Measurements from ENCODE around the gene CEP170.
"Not testable (repeated sequence)": the region's sequence is repeated elsewhere in the genome, so short reads cannot be mapped to it uniquely, and the experiment has no call there.

The CEP170 gene

DNA sequence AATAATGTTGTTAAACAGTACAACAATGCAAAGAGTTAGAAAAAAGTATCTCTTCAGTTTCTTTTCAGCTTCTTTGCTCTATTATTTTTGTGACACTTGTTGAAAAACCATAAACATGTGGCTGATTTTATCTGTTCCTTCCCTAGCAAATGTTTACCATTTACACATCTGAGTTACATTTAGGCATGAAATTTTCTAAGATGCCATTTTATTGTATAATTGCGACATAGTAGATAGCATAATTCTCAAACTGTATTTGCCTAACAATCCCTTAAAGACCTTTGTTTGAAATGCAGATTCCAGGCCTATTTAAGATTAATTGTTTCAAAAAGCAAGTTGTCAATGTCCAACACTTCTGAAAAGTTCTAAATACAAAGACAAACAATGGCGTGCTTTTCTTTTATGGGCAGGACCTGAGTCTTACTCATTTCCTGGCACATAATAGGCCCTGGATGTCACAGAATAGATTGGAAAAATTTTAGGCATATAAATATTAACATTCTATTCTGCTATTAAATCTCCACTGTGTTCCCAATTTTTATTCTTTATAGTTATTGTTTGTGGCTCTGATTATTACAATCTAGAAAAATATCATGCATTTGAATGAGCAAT lies 81.2 kb downstream of the CEP170 start:
- not testable (repeated sequence) for DNase-seq (ENCODE audit: low read depth in 2 of 2)

DNA sequence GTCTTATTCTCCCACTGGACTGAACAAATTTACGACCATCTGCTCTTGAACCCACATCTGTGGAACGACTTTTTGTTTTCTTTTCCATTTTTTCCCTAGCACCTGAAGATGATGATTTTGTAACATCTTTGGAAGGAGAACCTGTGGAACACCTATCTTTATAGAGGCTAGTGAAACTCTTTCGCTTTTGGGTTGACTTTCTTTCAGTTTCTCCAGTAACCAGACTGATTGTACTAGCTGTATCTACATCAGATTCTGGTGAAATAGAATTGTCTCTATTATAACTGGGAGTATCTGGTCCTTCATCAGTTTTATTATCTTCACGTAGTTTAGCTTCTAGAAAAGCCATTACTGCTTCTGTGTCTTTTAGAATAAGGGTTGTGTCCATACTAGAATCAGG lies 90.2 kb downstream of the CEP170 start:
- not testable (repeated sequence) for DNase-seq (ENCODE audit: low read depth in 2 of 2)

DNA sequence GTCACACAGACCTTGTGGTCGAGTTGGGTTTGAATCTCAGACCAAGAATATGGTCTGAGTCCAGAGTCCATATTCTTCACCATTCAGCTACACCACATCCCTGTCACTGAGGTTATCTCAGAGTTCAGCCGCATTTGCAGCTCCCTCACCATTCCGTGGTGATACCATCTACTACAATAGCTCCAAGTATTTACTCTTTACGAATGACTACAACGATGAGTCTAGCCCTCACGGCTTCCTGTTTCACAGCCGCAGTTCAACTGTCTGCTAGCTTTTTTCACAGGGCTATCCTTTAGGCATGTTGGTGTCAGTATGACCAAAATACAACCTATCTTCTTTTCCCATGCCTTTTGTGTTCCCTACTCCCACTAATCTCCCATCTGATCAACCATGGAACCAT lies 104.2 kb downstream of the CEP170 start:
- DNase-seq (ENCODE audit: low read depth in 2 of 2) = not testable (repeated sequence)

DNA sequence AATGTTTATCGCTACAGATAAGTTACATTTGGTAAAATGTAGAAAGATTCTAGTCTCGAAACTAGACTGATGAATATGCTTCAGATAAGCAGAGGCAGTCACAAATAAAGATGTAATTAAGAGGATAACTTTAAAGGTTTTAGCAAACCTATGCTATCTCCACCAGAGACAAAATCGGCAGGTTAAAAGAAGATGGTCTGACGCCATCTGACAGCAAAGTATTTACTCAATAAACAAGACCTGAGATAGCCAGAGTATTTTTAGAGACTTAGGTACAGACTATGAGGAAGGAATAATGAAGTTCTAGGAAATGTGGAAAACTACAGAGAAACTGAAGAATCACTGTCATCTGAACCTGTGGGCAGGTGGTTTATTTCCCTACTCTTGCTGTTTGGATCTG lies 106.0 kb downstream of the CEP170 start:
- not testable (repeated sequence) for DNase-seq (ENCODE audit: low read depth in 2 of 2)

DNA sequence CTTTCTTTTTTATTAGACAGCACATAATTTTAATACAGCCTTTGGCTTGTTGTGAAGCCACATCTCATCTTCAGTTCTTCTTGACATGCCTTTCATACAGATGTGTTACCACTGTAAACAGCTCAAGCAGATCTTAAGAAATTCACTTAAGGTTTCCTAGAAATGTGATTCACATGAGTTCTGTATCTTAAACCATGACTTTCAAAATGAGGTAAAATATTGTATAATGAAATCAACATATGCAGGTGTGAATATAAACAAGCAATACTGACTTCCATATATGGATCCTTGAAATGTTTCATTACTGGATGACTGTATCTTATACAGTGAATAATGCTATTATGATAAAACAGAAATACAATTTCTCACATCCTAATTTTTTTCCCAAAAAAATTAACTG lies 107.7 kb downstream of the CEP170 start:
- not testable (repeated sequence) for DNase-seq (ENCODE audit: low read depth in 2 of 2)

DNA sequence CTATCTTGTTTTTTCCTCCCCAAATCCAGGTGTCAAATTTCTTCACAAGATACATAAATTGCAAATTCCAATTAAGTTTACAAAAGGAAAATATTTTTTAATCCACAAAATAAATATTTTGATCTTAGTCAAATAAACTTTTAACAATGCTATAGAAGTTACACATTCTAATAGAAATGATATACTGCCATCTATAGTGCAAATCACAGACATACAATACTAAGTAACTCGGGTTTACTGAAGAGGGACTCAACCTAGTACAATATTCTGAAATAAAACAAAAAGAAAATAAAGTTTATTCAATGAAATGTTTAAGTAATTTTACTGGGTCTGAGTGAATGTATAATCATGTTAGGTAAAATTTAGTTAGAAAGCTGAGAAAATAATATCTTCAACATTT lies 114.6 kb downstream of the CEP170 start:
- not testable (repeated sequence) for DNase-seq (ENCODE audit: low read depth in 2 of 2)

DNA sequence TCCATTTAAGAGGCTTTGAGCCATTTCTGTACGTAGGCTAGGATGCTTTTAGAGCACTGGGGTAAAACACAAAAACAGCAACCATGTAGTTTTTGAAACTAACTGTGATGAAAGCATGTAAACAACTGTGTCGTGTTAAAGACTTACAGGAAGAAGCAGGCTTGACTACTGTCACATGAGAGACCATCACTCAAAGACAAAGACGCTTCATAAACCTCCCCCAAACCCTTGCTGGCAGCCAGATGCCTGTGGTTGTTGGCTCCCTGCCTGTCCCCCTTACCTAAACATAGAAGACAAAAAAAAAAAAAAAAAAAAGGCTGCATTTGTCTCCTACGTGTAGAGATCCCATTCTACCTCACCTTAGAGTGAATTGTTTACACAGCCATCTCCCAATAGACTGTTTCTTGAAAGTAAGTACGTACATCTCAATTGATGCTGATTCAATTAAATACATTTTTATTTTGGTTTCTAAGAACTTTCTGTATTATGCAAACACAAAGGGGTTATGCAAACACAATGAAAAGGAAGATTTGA lies 132.1 kb downstream of the CEP170 start:
- not testable (repeated sequence) for DNase-seq (ENCODE audit: low read depth in 2 of 2)

DNA sequence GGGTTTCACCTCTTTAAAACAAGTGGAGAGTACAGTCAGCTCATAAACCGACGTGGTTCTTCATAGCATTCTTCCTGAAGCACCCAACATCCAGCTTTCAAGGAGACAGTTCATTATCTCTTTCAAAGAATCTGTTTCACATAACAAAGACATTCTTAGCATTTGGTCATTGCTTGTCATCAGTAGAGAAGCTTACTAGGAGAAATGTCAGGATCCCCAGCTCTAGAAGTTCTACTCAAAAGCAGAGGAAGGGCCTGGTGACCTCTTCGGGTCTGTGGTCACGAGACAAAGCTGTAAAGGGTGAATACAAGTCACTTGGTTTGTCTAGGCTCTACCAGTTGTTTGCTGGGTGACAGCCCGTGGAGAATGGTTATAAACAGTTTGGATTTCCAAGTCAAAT lies 133.1 kb downstream of the CEP170 start:
- not testable (repeated sequence) for DNase-seq (ENCODE audit: low read depth in 2 of 2)

DNA sequence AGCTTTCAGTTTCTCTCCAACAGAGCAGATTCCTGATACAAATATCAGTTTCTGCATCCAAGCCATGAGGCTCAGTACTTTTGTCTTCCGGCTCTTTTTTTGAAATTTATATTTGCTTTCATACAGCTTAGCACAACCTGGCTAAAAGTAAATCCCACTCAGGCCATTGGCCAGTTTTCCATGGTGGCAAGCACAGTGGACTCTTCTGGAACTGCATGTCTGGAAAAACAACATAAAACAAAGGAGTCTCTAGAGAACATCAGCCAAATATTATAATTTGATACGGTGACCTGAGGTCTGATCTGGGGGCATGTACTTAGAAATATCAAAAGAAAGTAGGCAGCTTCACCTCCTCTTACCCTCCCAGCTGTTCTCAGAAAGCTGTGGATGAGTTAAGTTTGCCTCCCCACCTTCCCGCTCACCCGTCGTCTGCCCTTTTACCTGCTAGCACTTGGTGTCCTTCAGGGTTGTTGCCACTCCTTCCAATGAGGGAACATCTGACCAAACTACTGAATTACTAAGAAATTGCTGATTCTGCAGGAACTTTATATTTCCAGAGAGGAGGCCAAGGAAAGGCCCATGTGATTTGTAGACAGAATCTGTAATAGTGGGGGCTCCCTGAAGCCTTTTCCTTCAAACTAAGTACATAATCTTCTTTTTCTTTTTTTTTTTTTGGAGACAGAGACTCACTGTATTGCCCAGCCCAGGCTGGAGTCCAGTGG lies 136.3 kb downstream of the CEP170 start:
- DNase-seq (ENCODE audit: low read depth in 2 of 2) = not testable (repeated sequence)

DNA sequence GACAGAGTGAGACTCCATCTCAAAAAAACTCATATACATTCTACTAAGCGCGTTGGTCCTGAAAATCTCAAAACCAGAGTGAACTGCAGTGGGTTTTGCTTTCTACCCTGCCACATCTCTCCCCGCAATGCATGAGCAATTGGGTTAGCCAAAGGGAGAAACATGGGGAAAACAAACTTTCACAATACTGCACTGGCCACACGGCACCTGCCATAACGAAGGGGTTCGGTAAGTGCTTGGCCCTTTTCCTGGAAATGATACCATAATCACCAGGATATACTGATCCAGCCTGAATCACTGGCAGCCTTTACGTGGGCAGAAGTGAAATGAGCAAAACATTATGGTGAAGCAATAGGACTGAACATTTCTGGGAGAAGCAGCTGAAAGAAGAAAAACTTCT lies 138.9 kb downstream of the CEP170 start:
- not testable (repeated sequence) for DNase-seq (ENCODE audit: low read depth in 2 of 2)

DNA sequence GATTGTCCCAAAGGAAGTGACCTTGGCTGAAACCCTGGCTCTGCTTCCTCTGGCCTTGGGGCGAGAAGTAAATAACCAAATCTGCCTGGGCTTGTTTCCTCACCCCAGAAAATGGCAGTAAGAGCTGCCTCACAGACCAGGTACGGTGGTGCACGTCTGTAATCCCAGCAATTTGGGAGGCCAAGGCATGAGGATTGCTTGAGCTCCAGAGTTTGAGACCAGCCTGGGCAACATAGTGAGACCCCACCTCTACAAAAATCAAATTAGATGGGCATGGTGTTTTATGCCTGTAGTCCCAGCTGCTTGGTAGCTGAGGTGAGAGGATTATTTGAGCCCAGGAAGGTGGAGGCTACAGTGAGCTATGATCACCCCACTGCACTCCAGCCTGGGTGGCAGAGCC lies 140.3 kb downstream of the CEP170 start:
- not testable (repeated sequence) for DNase-seq (ENCODE audit: low read depth in 2 of 2)

DNA sequence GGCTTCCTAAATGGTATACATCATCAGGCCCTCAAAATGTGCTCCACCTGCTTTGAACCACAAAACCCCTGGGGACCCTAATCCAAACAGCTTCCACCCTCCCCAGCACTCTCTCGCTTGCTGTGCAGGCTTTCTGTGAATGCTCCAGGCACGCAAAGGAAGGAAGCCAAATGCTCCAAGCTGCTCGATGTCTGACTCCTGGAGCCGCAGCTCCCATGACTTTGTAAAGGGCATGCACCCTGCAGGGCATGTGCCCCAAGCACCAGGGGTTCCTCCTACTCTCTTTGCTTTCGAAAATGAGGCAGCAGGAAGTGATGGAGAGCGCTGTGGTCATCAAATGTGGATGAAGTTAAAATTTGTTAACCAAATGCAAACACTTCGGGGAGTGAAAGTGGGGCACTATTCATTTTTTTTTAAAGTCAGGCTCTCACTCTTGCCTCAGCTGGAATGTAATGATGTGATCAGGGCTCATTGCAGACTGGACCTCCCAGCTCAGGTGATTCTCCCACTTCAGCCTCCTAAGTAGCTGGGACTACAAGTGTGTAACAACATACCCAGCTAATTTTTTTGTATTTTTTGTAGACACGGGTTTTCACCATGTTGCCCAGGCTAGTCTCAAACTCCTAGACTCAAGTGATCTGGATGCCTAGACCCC lies 140.9 kb downstream of the CEP170 start:
- not testable (repeated sequence) for DNase-seq (ENCODE audit: low read depth in 2 of 2)

DNA sequence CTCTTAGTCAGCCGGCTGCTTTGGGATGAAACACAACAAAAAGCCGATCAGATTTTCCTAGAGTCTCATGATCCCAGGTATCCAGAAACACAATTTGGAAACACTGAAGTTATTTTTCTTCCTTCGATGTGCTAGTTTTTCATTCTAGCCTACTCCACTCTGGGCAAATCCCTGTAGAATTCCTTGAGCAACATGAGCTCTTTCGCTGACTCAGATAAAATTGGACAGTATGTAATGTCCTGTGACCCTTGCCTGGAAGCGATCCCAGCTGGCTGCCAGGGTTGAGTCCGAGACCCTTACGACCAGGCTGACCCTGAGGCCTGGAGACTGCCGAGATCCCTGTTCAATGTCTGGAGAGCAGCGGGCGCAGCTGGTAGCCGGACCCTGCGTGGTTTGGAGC lies 147.9 kb downstream of the CEP170 start:
- DNase-seq (ENCODE audit: low read depth in 2 of 2) = not testable (repeated sequence)

DNA sequence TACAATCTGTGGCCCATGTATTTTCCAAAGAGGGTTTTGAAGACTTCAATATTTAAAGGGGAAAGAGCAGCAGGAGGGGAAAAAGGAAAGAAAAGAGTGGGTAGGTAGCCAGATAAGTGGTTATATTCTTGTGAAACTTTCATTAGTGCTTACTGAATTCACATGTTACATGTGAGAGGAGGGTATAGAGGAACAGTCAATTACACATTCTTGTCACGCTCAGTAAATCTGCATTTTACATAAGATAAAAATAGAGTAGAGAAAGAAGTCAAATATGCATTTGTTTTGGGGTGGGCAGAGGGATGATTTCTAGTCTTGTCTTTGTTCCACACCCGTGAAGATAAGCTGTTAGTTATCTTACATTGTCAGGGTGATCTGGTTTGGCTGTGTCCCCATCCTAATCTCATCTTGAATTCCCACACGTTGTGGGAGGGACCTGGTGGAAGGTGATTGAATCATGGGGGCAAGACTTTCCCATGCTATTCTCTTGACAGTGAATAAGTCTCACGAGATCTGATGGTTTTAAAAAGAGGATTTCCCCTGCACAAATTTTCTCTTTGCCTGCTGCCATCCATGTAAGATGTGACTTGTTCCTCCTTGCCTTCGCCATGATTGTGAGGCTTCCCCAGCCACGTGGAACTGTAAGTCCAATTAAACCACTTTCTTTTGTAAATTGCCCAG lies 149.3 kb downstream of the CEP170 start:
- not testable (repeated sequence) for DNase-seq (ENCODE audit: low read depth in 2 of 2)

DNA sequence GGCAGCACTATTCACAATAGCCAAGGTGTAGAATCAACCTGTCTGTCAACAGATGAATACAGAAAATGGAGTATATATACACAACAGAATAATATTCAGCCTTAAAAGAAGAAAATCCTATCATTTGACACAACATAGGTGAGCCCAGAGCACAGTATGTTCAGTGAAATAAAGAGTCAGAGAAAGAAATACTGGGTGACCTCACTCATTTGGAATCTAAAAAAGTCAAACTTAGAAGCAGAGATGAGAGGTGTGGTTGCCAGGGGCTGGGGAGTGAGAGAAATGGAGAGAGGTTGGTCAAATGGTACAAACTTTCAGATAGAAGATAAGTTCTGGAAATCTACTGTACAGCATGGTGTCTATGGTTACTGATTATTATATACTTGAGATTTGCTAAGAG lies 150.0 kb downstream of the CEP170 start:
- not testable (repeated sequence) for DNase-seq (ENCODE audit: low read depth in 2 of 2)

DNA sequence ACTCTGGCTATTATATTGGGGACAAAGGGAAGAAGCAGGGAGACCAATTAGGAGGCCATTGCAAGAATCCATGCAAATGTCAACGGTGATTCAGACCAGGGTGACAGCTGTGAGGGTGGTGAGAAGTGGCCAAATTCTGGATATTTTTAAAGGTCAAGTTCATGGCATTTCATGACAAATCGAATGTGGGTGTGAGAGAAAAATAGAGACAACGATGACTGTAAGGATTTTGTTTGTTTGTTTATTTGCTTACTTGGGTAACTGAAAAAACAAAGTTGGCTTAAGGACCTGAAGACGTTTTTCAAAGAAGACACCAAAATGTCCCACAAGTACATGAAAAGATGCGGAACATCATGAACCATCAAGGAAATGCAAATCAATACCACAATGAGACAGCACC lies 150.6 kb downstream of the CEP170 start:
- DNase-seq (ENCODE audit: low read depth in 2 of 2) = not testable (repeated sequence)

DNA sequence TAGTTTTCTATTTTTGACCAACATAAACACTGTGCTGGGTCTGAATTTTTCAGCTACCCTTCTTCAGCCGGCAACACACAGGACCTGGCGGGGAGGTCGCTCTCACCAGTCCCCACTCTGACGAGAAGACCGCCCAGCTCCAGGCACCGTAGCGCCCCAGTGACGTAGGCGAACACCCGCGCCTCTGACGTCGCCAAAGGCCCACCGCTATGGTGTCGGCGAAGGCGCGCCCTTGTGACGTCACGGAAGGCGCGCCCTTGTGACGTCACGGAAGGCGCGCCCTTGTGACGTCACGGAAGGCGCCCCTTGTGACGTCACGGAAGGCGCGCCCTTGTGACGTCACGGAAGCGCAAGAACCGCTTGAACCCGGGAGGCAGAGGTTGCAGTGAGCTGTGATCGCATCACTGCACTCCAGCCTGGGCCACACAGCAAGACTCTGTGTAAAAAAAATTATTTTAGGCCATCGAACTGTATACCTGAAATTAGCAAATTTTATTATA lies 153.5 kb downstream of the CEP170 start:
- DNase-seq (ENCODE audit: low read depth in 2 of 2) = peak; percentile 65 to 68

DNA sequence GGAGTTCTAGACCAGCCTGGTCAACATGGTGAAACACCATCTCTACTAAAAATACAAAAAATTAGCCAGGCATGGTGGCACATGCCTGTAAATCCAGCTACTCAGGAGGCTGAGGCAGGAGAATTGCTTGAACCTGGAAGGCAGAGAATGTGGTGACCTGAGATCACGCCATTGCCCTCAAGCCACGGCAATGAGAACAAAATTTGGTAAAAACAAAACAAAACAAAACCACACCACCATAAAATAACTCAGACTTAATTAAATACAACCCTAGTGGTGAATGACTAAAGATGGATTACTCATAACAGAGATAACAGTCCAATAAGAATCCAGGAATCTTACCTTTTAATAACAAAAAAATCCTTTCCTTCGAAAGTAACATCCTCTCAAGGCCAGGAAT lies 167.7 kb downstream of the CEP170 start:
- not testable (repeated sequence) for DNase-seq (ENCODE audit: low read depth in 2 of 2)
